HG02970 (cell line): ENCODE measurements around the gene WWOX.

Experiments used
- ATAC-seq: cut with Tn5 transposase; IDR thresholded peaks from one replicate; pipeline ENCODE4 v1.9.1; 2021; ENCODE audit warnings: mild to moderate bottlenecking, moderate library complexity, moderate number of reproducible peaks; ENCODE audit not compliant: unreplicated experiment, low FRiP score

WWOX gene

DNA sequence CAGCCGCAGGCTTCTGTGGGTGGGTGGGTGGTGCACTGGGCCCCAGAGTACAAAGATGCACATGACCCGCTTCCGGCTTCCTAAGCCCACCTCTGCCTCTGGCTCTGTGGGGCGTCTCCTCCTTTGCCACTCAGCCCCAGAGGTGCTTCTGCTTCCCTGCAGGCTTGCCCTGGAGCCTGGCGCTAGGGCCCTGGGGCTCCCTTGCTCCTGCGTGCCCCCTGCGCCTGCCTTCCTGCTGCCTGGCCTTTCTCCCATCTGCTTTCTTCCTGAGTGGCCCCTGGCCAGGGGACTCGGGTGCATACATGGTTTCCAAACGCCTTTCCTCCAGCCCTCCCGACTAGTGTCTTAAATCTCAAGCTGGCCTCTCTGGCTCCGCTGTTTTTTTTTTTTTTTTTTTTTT, 3.4 kb downstream of the WWOX start:
- ATAC-seq: no peak

DNA sequence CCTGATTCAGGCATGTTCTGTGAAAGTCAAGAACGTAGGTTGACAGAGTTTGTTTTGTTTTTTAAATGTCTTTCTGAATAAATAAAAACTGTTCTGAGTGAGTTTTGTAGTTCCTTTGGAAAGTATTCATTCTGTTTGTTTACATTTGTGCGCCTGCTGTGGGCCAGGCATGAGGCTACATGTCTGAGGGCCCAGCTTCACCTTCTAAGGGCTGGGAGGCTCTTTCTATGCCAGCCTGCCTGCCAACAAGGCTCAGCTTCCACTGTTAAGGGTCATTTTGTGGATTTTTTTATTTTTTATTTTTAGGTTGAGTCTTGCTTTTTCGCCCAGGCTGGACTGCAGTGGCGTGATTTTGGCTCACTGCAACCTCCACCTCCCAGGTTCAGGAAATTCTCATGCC, 6.1 kb downstream of the WWOX start:
- no peak for ATAC-seq

DNA sequence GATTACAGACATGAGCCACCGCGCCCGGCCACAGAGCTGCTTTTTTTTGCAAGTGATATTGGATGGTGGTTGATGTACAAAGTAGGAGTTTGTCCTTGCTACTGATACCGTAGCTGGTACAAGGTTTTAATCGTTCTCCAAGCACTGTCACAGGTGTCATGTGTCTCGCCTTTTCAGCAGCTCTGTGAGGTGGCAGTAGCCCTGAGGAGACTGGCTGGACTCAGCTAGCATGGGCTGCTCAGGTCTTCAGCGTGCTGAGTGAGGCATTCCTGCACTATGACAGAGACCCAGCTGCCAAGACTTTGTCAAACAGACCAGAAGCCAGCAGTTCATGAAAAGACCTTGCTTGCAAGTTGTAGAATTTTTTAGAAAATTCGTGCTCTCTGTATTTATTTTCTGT, 7.2 kb downstream of the WWOX start:
- no peak for ATAC-seq

DNA sequence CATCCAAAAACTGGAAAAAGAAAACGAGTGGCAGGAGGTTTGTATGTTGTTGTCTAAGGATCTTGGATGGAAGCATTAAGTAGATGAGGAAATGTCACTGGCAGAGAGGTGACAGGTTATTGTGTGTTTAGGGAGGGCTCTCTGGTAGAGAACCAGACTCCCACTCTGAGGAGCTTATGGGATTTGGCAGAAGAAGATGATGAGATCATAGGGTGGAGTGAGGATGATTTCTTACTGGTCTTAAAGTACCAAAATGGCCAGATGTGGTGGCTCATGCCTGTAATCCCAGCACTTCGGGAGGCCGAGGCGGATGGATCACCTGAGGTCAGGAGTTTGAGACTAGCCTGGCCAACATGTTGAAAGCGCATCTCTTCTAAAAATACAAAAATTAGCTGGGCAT, 9.0 kb downstream of the WWOX start:
- no peak for ATAC-seq

DNA sequence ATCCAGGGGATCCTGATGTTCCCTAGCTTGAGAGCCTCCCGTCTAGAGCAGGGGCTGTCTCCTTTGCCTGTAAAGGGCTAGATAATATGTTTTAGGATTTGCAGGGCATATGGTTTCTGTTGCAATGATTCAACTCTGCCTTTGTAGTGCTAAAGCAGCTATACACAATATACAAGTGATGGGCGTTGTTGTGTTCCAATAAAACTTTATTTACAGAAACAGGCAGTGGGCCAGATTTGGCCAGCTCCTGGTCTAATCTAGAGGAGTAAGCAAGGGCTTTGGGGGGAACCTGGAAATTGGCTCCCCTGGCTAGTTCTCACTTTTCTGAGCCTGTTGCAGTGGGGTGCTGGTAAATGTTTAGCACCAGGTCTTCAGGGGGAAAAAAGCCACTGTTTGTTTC, 13.8 kb downstream of the WWOX start:
- no peak for ATAC-seq

DNA sequence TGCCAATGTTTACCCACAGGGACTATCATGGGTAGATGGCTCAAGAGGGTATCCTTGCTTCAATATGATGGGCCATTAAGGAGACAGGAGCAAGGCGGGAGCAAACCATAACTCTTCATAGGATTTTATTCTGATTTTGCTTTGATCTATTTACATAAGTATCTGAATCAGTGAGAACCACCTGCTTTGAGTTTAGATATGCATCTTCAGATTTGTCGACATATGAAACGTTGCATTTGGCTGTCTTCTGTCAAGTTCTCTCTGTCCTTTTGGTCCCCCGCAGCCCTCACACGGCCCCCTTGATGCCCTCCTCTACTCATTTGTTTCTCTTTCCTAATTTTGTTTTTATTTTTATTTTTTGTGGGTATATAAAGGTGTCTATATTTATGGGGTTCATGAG, 16.2 kb downstream of the WWOX start:
- ATAC-seq: no peak

DNA sequence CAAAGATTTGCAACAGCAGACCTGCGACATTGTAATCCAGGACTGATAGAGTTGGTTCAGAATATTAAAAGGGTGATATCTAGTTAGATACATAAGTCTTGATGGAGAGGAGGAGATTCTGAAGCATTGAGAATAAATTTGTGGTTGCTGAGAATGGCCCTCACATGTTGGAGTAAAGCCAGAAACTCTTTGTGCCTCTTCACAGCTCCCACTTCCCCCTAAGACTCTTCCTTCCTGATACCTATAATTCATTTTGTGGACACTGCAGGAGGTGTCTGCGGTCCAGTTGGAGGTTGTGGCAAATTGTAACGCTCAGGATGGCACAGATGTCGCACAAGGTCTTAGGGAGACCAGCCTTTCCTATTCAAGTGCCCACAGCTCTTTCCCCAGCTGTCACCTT, 17.5 kb downstream of the WWOX start:
- ATAC-seq: no peak

DNA sequence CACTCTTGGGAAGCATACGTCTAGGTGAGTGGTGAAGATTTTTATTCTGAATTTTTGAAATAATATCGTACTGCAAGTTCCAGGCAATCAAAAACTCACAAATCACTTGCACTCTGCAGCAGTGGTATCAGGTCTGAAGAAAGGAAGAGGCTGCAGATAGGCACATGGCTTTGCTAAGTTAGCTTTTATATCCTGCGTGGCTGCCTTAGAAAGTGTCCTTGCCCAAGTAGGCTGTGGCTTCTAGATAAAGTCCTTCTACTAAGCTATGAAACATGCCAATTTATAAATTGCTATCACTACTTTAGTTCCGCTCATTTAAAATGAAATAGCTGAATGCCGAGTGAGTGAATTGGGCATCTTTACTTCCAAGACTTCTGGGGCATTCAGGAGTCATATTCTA, 17.9 kb downstream of the WWOX start:
- ATAC-seq: no peak

DNA sequence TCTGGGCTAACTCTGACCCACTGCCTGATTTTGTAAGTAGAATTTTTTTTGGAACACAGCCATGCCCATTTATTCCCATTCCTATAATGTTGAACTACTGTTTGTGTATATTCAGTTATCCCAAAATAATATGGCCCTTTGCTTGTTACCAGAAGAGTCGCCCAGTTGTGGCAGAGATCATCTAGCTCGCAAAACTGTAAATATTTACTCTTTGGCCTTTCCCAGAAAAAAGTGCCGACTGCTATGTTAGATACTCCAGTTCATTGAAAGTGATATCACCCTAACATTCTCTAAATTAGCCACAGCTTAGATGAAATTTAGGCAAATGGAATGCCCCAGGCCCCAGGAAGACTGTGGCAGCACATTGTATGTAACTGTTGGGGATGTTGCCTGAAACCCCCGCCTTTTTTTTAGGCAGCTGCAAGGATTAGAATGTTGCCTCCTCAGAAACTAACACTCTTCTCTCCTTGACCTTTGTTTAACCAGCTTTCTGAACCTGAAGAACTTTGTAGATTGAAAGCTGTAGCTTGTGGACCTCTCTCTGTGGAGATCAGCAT, 19.1 kb downstream of the WWOX start:
- no peak for ATAC-seq

DNA sequence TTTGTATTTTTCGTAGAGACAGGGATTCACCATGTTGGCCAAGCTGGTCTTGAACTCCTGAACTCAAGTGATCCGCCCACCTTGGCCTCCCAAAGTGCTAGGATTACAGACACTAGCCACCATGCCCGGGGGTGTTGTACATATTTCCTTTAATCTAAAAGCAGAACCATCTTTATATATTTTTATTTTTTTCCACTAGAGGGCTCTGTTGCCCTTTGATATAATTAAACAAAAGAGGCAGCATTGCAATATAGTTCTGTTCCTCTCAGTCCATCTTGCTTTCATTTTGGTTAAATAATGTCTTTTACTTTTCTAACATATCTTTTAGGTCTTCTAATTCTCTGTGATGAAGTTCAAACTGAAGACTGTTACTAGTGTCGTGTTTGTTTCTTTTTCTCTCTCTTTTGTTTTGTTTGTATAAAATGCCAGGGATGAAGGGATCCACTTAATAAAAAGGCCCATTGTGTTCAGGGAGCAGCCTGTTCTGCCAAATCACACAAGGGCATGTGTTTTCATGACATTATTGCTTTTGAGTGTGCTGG, 23.4 kb downstream of the WWOX start:
- no peak for ATAC-seq

DNA sequence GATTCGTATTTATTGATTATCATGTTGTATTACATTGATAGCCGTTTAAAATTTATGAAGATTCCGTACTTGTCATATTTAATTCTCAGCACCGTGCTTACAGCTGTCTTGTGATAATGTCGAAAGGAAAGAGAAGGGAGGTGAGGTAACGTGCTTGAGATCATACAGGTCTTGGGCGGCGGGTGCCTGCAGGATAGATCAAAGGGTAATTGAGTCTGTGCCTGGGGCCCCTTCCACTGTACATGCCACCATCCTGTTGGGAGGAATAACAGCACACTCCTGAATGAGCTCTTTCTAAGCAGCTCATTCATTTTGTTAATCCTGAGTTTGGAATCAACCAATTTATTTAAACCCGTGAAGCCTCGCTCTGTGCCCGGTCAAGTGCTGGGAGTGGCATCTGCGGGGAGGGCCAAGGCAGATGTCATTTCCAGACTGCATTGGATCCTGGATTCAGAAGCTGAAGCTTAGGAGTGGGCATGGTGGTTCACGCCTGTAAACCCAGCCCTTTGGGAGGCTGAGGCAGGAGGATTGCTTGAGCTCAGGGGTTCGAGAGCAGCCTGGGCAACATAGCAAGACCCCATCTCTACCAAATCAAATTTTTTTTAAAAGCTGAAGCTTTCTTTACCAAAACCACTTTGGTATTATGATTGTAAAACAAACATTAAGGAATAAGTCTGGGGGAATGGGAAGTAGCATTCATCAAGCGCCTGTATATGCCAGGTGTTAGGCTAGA, 25.8 kb downstream of the WWOX start:
- no peak for ATAC-seq

DNA sequence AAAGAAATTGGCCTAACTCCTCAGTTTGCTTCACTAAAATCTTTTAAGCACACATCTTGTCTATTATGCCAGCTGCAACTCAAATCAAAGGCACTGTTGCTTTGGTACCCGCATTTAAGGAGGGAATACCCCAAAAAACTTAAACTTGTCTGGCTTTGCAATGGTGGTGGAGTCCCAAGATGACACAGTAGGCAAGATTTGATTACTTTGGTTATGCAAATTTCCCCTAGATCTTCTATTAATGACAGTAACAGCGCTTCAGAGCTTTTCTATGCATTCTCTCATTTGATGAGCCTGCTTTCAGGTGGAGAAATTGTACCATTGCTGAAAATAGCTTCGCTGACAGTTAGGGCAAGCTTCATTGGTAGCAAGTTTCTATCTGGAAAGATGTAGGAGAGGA, 27.2 kb downstream of the WWOX start:
- no peak for ATAC-seq

DNA sequence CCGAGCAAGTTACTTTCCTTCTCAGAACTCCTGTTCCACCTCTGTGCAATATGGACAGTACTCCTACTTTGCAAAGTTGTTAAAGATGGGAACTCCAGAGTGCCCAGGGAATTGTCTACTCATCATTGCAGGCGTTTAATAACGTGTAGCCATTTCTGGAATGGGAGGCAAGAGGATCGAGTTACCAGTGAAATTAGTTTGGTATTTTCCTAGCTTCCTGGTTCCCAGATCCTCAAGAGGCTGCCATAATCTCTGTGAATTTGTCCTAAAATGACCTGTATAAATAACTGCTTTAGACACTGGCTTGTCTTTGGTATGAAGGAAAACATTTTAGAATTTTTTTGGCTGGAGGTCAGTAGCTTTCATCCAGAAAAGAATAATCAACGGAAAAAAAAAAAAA, 27.7 kb downstream of the WWOX start:
- ATAC-seq: no peak

DNA sequence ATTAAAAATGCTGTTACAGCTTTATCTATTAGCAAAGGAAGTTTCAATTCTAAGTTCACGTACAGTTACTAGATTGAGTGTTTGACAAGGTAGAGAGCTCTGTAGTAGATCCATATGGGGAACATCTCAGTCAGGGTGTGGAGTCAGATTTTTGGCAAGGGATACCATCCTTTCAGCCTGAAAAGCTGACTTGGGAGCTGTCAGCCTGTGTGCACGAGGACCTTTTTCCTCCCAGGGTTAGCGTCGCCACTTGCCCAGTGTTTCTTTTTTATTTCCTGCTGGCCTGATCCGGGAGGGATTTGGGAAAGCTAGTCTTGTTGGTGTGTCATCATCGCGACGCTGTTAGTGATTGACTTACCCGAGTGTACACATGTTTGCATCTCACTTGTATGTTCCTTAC, 29.5 kb downstream of the WWOX start:
- ATAC-seq: no peak

DNA sequence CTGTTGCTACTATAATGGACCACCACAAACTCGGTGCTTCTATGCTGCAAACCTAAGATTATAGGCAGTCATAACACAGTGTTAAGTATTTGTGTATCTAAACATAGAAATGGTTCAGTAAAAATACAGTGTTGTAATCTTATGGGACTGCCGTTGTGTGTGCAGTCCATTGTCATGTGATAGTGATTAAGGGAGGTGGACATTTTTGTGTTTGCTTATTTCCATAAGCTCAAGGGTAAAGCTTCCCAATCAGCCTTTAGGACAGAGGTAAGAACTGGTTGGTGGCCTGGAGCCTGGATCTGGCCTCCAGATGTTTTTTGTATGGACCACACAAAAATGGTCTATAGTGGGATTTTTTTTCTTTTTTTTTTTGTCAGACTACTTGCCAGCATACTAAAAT, 29.9 kb downstream of the WWOX start:
- no peak for ATAC-seq

DNA sequence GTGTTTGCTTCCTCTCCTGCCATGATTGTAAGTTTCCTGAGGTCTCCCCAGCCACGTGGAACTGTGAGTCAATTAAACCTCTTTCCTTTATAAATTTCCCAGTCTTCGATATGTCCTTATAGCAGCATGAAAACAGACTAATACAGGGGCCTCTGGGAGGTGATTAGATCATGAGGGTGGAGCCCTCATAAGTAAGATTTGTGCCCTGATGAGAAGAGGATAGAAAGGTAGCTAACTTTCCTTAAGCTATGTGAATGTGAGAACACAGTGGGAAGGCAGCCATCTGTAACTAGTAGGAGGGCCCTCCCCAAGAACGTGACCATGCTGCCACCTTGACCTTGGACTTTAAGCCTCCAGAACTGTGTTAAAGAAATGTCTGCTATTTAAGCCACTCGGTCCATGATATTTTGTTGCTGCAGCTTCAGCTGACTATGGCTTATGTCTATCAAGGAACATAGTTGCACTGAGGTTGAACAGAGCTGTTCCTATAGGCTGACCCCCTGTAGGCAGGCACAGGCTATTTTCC, 30.7 kb downstream of the WWOX start:
- no peak for ATAC-seq

DNA sequence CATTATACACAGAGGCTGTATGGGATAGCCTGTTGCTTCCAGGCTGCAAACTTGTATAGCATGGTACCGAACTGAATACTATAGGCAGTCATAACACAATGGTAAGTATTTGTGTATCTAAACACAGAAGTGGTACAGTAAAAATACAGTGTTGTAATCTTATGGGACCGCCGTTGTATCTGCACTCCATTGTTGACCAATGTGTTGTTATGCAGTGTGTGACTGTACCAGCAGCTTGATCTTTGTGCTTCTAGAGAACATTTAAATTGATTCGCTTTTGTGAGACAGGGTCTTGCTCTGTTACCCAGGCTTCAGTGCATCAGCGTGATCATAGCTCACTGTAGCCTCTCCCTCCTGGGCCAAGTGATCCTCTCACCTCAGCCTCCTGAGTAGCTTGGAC, 31.5 kb downstream of the WWOX start:
- no peak for ATAC-seq

DNA sequence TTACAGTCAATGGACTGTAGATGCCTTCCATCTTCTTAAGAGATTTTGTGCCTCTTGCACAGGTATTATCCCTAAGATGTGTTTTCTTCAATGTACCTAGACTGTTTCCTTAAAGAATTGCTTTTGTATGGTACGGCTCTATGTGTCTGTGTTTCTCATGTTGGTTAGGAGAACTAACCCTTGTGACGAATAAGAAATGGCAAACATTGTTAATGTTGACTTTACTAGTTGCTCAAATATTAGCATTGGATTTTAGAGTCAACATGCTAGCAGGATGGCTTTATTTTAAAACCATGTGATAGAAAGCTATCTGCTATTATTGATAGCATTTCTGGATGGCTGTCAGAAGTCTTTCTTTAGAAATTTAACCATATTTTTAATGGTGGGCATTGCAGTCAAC, 34.5 kb downstream of the WWOX start:
- ATAC-seq: no peak

DNA sequence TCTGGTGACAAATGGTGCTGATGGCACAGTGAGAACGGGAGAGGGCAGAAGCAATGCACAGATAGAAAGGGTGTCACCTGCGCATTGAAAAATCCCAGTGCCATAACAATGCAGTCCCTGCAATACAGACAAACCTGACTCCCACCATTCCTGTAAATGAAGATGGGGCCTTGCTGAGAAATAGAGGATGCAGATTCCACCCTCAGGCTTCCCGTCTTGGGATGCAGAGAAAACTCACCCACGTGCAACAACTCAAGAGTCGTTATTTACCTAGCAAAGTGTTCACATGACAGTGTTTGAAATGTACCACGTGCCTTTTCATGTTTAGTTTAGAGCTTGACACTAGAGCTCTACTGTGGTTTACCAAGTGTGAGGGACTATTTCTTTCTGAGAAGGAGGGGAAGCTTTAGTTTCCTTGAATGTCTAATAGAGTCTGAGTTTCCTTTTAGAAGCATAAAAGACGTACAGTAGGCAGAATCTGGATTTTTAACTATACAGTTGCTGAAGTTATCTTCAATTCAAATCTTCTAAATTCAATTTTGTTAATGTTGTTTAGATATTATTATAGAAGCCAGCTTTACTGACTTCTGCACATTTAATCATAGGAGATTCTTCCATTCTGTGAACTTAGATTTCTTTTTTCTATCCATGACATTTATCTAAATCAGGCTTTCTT, 35.6 kb downstream of the WWOX start:
- ATAC-seq: no peak

DNA sequence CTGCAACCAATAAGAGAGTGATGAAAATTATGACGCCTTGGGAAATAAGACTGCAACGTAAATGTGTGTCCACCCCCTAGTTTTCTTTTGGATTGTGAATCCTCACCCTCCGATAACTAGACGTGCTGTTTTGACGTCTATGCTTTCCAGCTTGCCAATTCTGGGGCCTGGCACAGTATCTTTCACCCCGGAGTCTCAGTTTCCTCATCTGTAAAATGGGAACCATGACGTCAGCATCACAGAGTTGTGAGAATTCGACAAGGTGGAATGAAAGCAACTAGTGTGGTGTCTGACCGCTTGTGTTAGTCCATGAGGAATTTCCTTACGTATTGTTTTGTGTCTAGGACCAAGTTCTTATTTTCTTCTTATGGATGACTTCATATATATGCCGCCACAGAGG, 37.7 kb downstream of the WWOX start:
- ATAC-seq: no peak

DNA sequence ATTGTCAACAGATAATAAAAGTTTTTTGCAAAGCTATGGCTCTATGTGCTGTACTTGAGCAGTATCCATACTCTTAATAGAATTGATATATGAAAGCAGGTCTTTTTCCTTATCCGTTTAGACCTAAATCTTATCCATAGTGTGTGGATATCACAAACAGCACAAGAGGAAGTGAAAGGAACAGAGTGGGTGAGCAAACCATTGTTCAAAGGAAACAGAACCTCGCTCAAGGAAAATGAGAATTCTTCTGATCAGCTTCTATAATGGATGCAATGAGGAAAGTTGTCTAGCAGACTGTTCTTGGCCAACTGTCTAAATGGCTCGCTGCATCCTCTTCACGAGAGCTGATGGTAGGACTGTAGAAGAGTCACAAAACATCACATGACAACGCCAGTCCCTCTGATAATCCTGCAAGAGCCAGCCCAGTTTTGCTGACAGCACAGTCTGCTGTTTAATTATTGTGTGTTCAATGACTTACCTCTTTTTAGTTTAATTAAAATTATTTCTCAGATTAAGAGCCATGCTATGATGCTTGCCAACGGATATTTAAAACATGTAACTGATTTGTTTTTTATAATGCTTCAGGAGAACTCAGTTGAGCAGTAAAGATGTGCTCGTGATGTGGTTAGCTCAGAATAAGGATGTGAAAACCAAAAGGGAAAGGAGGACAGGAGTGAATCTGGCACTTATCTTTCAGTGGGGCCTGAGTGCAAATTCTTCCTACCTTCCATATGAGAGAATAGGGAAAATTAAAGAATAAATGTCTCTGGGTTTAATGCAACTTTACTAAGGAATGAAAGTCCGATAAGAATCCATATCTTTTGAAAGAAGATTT, 38.5 kb downstream of the WWOX start:
- ATAC-seq: no peak
